Measurements from ENCODE around the gene SYF2. TPM values are rescaled to one million over a fixed set of nuclear protein-coding genes. Genes with fewer than 3 reads are reported as not detected.
"Not testable (repeated sequence)": the region's sequence is repeated elsewhere in the genome, so short reads cannot be mapped to it uniquely, and the experiment has no call there.

Gene SYF2
- total and polyA plus RNA-seq, 2 of the 13 experiments (the other 11 are each of a cell fraction or from before 2014, with no cell fraction given), result 17.8 to 34.1 TPM

- H3K36me3 ChIP-seq (replicated peaks in 1 of 2; ENCODE audit: control insufficient read depth in 1 of 2, insufficient read depth in 2 of 2, low read length in 2 of 2); H3K4me1 ChIP-seq (ENCODE audit: insufficient read depth, low read length); in situ Hi-C loops (cut with HindIII; ENCODE audit: extremely low pct_ligation_motif_present, low pct_unique_long_range_greater_than_20kb); BruUV-seq (replicated peaks); H3K9ac ChIP-seq (ENCODE audit: insufficient read depth, low read depth, low read length); H3K9me3 ChIP-seq (ENCODE audit: low read length); CTCF ChIA-PET (ENCODE audit: low intra/inter-chr PET ratio, low total read pairs); intact Hi-C loops (cut with micrococcal nuclease; ENCODE audit: unreplicated experiment); H3K27ac ChIP-seq (ENCODE audit: extremely low read length, insufficient read depth, low read length); POLR2A ChIA-PET; H3K27me3 ChIP-seq (ENCODE audit: control insufficient read depth in 1 of 2, insufficient read depth in 2 of 2, low read length in 2 of 2); H3K4me3 ChIP-seq (replicated peaks in 1 of 3; ENCODE audit: insufficient read depth in 1 of 3, low read depth in 2 of 3, low read length in 3 of 3); H4K20me1 ChIP-seq (ENCODE audit: insufficient read depth, low read length); H3K4me2 ChIP-seq (ENCODE audit: low read depth, low read length); H2AFZ ChIP-seq (ENCODE audit: low read length); DNase-seq (ENCODE audit: low spot score); H3K79me2 ChIP-seq (ENCODE audit: insufficient read depth, low read length): not testable (repeated sequence)
- ATAC-seq (peak; percentile 63), FAIRE-seq (peak; percentile 63)
- peak; percentile 20; the same call in 1 of the 2 replicates for TF ChIP-seq STAG1 (CRISPR knock-in tag; IDR thresholded peaks at IDR 0.05)
- WGBS (ENCODE audit: low lambda C conversion rate), result 69% methylated on average over 4 of the region's 7 CpGs
Observed at GRCh38 chr1:25259813-25260212, 27.5 kb upstream of the SYF2 start.

- in situ Hi-C loops (cut with HindIII; ENCODE audit: extremely low pct_ligation_motif_present, low pct_unique_long_range_greater_than_20kb), result no loop called here
- H3K4me1 ChIP-seq (ENCODE audit: insufficient read depth, low read length), result peaks cover 17% of the 10 kb centered on the region
- ATAC-seq (no peak), DNase-seq (ENCODE audit: low spot score) (no peak), FAIRE-seq (no peak)
- ChIA-PET POLR2A (no interaction called here), CTCF (ENCODE audit: low intra/inter-chr PET ratio, low total read pairs) (no interaction called here)
- WGBS (ENCODE audit: low lambda C conversion rate), result 52% methylated on average over 1 of the region's 1 CpG
- no peak overlapping the region for H3K9ac ChIP-seq (ENCODE audit: insufficient read depth, low read depth, low read length)
- no peaks in the 10 kb centered on the region for H3K9me3 ChIP-seq (ENCODE audit: low read length)
- BruUV-seq (replicated peaks), result no TSS peak
- H4K20me1 ChIP-seq (ENCODE audit: insufficient read depth, low read length), result no peaks in the 10 kb centered on the region
- H3K4me2 ChIP-seq (ENCODE audit: low read depth, low read length), result no peak overlapping the region
- no peak overlapping the region for H3K27ac ChIP-seq (ENCODE audit: extremely low read length, insufficient read depth, low read length)
- no peaks in the 10 kb centered on the region for H3K79me2 ChIP-seq (ENCODE audit: insufficient read depth, low read length)
- intact Hi-C loops (cut with micrococcal nuclease; ENCODE audit: unreplicated experiment), result no loop called here
- H3K27me3 ChIP-seq (ENCODE audit: control insufficient read depth in 1 of 2, insufficient read depth in 2 of 2, low read length in 2 of 2), result no peaks in the 10 kb centered on the region
- H3K4me3 ChIP-seq (replicated peaks in 1 of 3; ENCODE audit: insufficient read depth in 1 of 3, low read depth in 2 of 3, low read length in 3 of 3), result no peak overlapping the region
- no peaks in the 10 kb centered on the region for H3K36me3 ChIP-seq (replicated peaks in 1 of 2; ENCODE audit: control insufficient read depth in 1 of 2, insufficient read depth in 2 of 2, low read length in 2 of 2)
- H2AFZ ChIP-seq (ENCODE audit: low read length), result no peak overlapping the region
- no peak for TF ChIP-seq ZFP82 (CRISPR knock-in tag; IDR thresholded peaks at IDR 0.05; ENCODE audit: borderline replicate concordance)
- TF ChIP-seq ZIK1 (CRISPR knock-in tag; IDR thresholded peaks at IDR 0.05; ENCODE audit: borderline replicate concordance, low read depth), result no peak
- TF ChIP-seq SMC3 (IDR thresholded peaks at IDR 0.05; ENCODE audit: low read length), result no peak
- TF ChIP-seq SOX13 (IDR thresholded peaks at IDR 0.05), result no peak
- TF ChIP-seq SOX13 (CRISPR knock-in tag; conservative IDR thresholded peaks at IDR 0.05 in 1 of 2, IDR thresholded peaks at IDR 0.05 in 1 of 2), result no peak
- TF ChIP-seq ZNF672 (CRISPR knock-in tag; IDR thresholded peaks at IDR 0.05), result no peak
- no peak for TF ChIP-seq JUNB (CRISPR knock-in tag; IDR thresholded peaks at IDR 0.05; ENCODE audit: borderline replicate concordance)
- no peak for TF ChIP-seq TBP (CRISPR knock-in tag; IDR thresholded peaks at IDR 0.05)
- TF ChIP-seq HHEX (CRISPR knock-in tag; IDR thresholded peaks at IDR 0.05), result no peak
- TF ChIP-seq, protein P1, sequence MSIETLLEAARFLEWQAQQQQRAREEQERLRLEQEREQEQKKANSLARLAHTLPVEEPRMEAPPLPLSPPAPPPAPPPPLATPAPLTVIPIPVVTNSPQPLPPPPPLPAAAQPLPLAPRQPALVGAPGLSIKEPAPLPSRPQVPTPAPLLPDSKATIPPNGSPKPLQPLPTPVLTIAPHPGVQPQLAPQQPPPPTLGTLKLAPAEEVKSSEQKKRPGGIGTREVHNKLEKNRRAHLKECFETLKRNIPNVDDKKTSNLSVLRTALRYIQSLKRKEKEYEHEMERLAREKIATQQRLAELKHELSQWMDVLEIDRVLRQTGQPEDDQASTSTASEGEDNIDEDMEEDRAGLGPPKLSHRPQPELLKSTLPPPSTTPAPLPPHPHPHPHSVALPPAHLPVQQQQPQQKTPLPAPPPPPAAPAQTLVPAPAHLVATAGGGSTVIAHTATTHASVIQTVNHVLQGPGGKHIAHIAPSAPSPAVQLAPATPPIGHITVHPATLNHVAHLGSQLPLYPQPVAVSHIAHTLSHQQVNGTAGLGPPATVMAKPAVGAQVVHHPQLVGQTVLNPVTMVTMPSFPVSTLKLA (IDR thresholded peaks at IDR 0.05), result no peak
- no peak for TF ChIP-seq ZNF616 (CRISPR knock-in tag; IDR thresholded peaks at IDR 0.05; ENCODE audit: low read depth)
- no peak for TF ChIP-seq ZKSCAN1 (IDR thresholded peaks at IDR 0.05; ENCODE audit: low read length)
- TF ChIP-seq ZNF776 (CRISPR knock-in tag; IDR thresholded peaks at IDR 0.05), result no peak
Observed at GRCh38 chr1:25257196-25257595, 24.9 kb upstream of the SYF2 start.

All from HepG2 (cell line).